ENCODE data around the gene MRGPRX2. TPM values are rescaled to one million over a fixed set of nuclear protein-coding genes. Genes with fewer than 3 reads are reported as not detected.

MRGPRX2 gene
- total and polyA plus RNA-seq, 2 of the 13 experiments (the other 11 are each of a cell fraction or from before 2014, with no cell fraction given), result not detected

- no peak overlapping the region for H3K4me3 ChIP-seq (replicated peaks in 1 of 3; ENCODE audit: insufficient read depth in 1 of 3, low read depth in 2 of 3, low read length in 3 of 3)
- CTCF ChIA-PET (ENCODE audit: low intra/inter-chr PET ratio, low total read pairs), result no interaction called here
- FAIRE-seq (no peak), ATAC-seq (no peak), DNase-seq (ENCODE audit: low spot score) (no peak)
- H3K4me2 ChIP-seq (ENCODE audit: low read depth, low read length), result no peak overlapping the region
- H3K36me3 ChIP-seq (replicated peaks in 1 of 2; ENCODE audit: control insufficient read depth in 1 of 2, insufficient read depth in 2 of 2, low read length in 2 of 2), result no peaks in the 10 kb centered on the region
- H3K9ac ChIP-seq (ENCODE audit: insufficient read depth, low read depth, low read length), result no peak overlapping the region
- POLR2A ChIA-PET, result no interaction called here
- H3K27ac ChIP-seq (ENCODE audit: extremely low read length, insufficient read depth, low read length), result no peak overlapping the region
- H3K79me2 ChIP-seq (ENCODE audit: insufficient read depth, low read length), result no peaks in the 10 kb centered on the region
- intact Hi-C loops (cut with micrococcal nuclease; ENCODE audit: unreplicated experiment), result no loop called here
- H3K27me3 ChIP-seq (ENCODE audit: control insufficient read depth in 1 of 2, insufficient read depth in 2 of 2, low read length in 2 of 2), result peaks cover 0 to 8% of the 10 kb centered on the region in 2 experiments; a peak in 1 of 5 replicates
- no peak overlapping the region for H2AFZ ChIP-seq (ENCODE audit: low read length)
- no peaks in the 10 kb centered on the region for H3K9me3 ChIP-seq (ENCODE audit: low read length)
- WGBS (ENCODE audit: low lambda C conversion rate), result 45% methylated on average over 3 of the region's 3 CpGs
- H4K20me1 ChIP-seq (ENCODE audit: insufficient read depth, low read length), result no peaks in the 10 kb centered on the region
- H3K4me1 ChIP-seq (ENCODE audit: insufficient read depth, low read length), result no peaks in the 10 kb centered on the region
- BruUV-seq (replicated peaks), result no TSS peak
- in situ Hi-C loops (cut with HindIII; ENCODE audit: extremely low pct_ligation_motif_present, low pct_unique_long_range_greater_than_20kb), result no loop called here
- TF ChIP-seq DR1 (CRISPR knock-in tag; IDR thresholded peaks at IDR 0.05) (no peak), ZNF274 (CRISPR knock-in tag; IDR thresholded peaks at IDR 0.05) (no peak), ZNF672 (CRISPR knock-in tag; IDR thresholded peaks at IDR 0.05) (no peak), ZNF879 (CRISPR knock-in tag; IDR thresholded peaks at IDR 0.05) (no peak), MAF1 (CRISPR knock-in tag; IDR thresholded peaks at IDR 0.05; ENCODE audit: borderline replicate concordance) (no peak), ZNF543 (CRISPR knock-in tag; IDR thresholded peaks at IDR 0.05) (no peak), YY1 (IDR thresholded peaks at IDR 0.05; ENCODE audit: insufficient read depth, insufficient replicate concordance, low read depth, low read length) (no peak), ZNF777 (CRISPR knock-in tag; IDR thresholded peaks at IDR 0.05) (no peak)
- TF ChIP-seq, protein P1, sequence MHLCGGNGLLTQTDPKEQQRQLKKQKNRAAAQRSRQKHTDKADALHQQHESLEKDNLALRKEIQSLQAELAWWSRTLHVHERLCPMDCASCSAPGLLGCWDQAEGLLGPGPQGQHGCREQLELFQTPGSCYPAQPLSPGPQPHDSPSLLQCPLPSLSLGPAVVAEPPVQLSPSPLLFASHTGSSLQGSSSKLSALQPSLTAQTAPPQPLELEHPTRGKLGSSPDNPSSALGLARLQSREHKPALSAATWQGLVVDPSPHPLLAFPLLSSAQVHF (CRISPR knock-in tag; IDR thresholded peaks at IDR 0.05), result no peak
- TF ChIP-seq, protein P2, sequence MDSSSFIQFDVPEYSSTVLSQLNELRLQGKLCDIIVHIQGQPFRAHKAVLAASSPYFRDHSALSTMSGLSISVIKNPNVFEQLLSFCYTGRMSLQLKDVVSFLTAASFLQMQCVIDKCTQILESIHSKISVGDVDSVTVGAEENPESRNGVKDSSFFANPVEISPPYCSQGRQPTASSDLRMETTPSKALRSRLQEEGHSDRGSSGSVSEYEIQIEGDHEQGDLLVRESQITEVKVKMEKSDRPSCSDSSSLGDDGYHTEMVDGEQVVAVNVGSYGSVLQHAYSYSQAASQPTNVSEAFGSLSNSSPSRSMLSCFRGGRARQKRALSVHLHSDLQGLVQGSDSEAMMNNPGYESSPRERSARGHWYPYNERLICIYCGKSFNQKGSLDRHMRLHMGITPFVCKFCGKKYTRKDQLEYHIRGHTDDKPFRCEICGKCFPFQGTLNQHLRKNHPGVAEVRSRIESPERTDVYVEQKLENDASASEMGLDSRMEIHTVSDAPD (CRISPR knock-in tag; IDR thresholded peaks at IDR 0.05), result no peak
These were observed 38.6 kb upstream of the MRGPRX2 start for GRCh38 chr11:19099093-19099492.
